A673 (cell line): ENCODE measurements around the gene PPHLN1. TPM values are rescaled to one million over a fixed set of nuclear protein-coding genes. Genes with fewer than 3 reads are reported as not detected.

Source experiments
- BruUV-seq: library from RNA; stranded (reverse); fragments of 400-500 nt; replicated peaks from 2 replicates; lab custom pipeline; 2021; lab: Mats Ljungman, UMichigan
- CTCF ChIA-PET: fragments of 300-600 bp; sonication (Branson Sonifier 250); formaldehyde crosslinking; loops from one replicate; lab custom pipeline; 2022; ENCODE audit warnings: antibody characterized with exemption; lab: Charles Lee
- POLR2A ChIA-PET: fragments of 300-600 bp; sonication (Branson Sonifier 250); formaldehyde crosslinking; loops from one replicate; lab custom pipeline; 2022; ENCODE audit warnings: antibody characterized with exemption; ENCODE audit not compliant: low non-redundant PET; lab: Charles Lee
- DNase-seq: peaks from one replicate; pipeline ENCODE4 v3.0.0-alpha.2; 2015; ENCODE audit warnings: low spot score
- H3K27ac ChIP-seq: fragments of 200-600 bp; sonication (generic); 2 replicates; pipeline ENCODE4 v1.5.1; 2016; ENCODE audit warnings: mixed run types, low read depth, mild to moderate bottlenecking, mixed read lengths, antibody characterized with exemption, low read length; ENCODE audit not compliant: poor library complexity, severe bottlenecking
- H3K27me3 ChIP-seq: fragments of 200-600 bp; sonication (generic); replicated peaks from 2 replicates; pipeline ENCODE4 v1.6.1; 2017; ENCODE audit warnings: mixed run types, low read depth, mild to moderate bottlenecking, mixed read lengths, antibody characterized with exemption, low read length; ENCODE audit not compliant: insufficient read depth, poor library complexity
- H3K36me3 ChIP-seq: fragments of 200-600 bp; sonication (generic); 2 replicates; pipeline ENCODE4 v1.6.1; 2016; ENCODE audit warnings: mixed run types, mild to moderate bottlenecking, mixed read lengths, antibody characterized with exemption, low read length; ENCODE audit not compliant: insufficient read depth, poor library complexity, severe bottlenecking
- H3K4me1 ChIP-seq: fragments of 200-600 bp; sonication (generic); 2 replicates; pipeline ENCODE4 v1.6.1; 2017; ENCODE audit warnings: mixed run types, mild to moderate bottlenecking, mixed read lengths, antibody characterized with exemption, low read length; ENCODE audit not compliant: insufficient read depth, poor library complexity, severe bottlenecking
- H3K4me3 ChIP-seq: fragments of 200-600 bp; sonication (generic); 2 replicates; pipeline ENCODE4 v1.5.1; 2016; ENCODE audit warnings: low read depth, mixed run types, mild to moderate bottlenecking, mixed read lengths, low read length; ENCODE audit not compliant: poor library complexity, severe bottlenecking
- H3K9me3 ChIP-seq: fragments of 200-600 bp; sonication (generic); 2 replicates; pipeline ENCODE4 v1.6.1; 2016; ENCODE audit warnings: mixed run types, low read depth, mild to moderate bottlenecking, mixed read lengths, antibody characterized with exemption, low read length; ENCODE audit not compliant: poor library complexity, severe bottlenecking
- CTCF ChIP-seq: fragments of 300-800, 200-600 bp; sonication (generic); conservative IDR thresholded peaks from 2 replicates; pipeline ENCODE4 v1.5.1; 2017; ENCODE audit warnings: low read depth, mild to moderate bottlenecking, antibody characterized with exemption, low read length, moderate library complexity, mixed read lengths
- EZH2 ChIP-seq: fragments of 200-600 bp; sonication (generic); IDR thresholded peaks from 2 replicates; pipeline ENCODE4 v1.6.1; 2017; ENCODE audit warnings: borderline replicate concordance, low read depth, mild to moderate bottlenecking, mixed read lengths, antibody characterized with exemption, low read length; ENCODE audit not compliant: poor library complexity, severe bottlenecking
- intact Hi-C: fragments of 100-400 bp; cut with micrococcal nuclease; formaldehyde crosslinking; loops from one replicate; pipeline ENCODE4 v1.10.0; 2022; ENCODE audit not compliant: unreplicated experiment
- total RNA-seq: library from RNA; stranded (reverse); gene quantifications from 2 replicates; pipeline ENCODE4 v1.2.3, GENCODE V29; 2021

Gene PPHLN1
- total RNA-seq, 1 experiment from 2014 or later = 90.1 TPM

GRCh38 chr12:42356344-42356743, 30.4 kb downstream of the PPHLN1 start:
- no peak for DNase-seq
- BruUV-seq = no TSS peak
- H3K27me3 ChIP-seq = no peaks in the 10 kb centered on the region
- ChIA-PET POLR2A (no interaction called here), CTCF (no interaction called here)
- H3K4me3 ChIP-seq = no peak overlapping the region
- H3K36me3 ChIP-seq = peaks cover 11% of the 10 kb centered on the region
- H3K27ac ChIP-seq = no peak overlapping the region
- intact Hi-C loops = no loop called here
- TF ChIP-seq EZH2 (no peak), CTCF (no peak)
- no peaks in the 10 kb centered on the region for H3K9me3 ChIP-seq
- H3K4me1 ChIP-seq = no peaks in the 10 kb centered on the region

GRCh38 chr12:42360747-42361403, 34.9 kb downstream of the PPHLN1 start:
- Histone ChIP-seq H3K4me1 (no peaks in the 10 kb centered on the region), H3K27ac (no peak overlapping the region), H3K9me3 (no peaks in the 10 kb centered on the region), H3K4me3 (no peak overlapping the region), H3K36me3 (peaks cover 2% of the 10 kb centered on the region), H3K27me3 (no peaks in the 10 kb centered on the region)
- ChIA-PET POLR2A (no interaction called here), CTCF (no interaction called here)
- BruUV-seq = no TSS peak
- TF ChIP-seq CTCF (no peak), EZH2 (no peak)
- intact Hi-C loops = no loop called here
- peak; percentile 15 for DNase-seq

GRCh38 chr12:42361909-42362646, 36.1 kb downstream of the PPHLN1 start:
- POLR2A ChIA-PET = no interaction called here
- no peak overlapping the region for H3K27ac ChIP-seq
- H3K4me1 ChIP-seq = peaks cover 3% of the 10 kb centered on the region
- intact Hi-C loops = no loop called here
- no peak for TF ChIP-seq EZH2
- no peak for TF ChIP-seq CTCF
- no TSS peak for BruUV-seq
- CTCF ChIA-PET = no interaction called here
- H3K4me3 ChIP-seq = no peak overlapping the region
- no peaks in the 10 kb centered on the region for H3K27me3 ChIP-seq
- no peak for DNase-seq
- H3K9me3 ChIP-seq = no peaks in the 10 kb centered on the region
- no peaks in the 10 kb centered on the region for H3K36me3 ChIP-seq
